Activated naive CD4-positive, alpha-beta T cell treated with anti-CD3 and anti-CD28 coated beads, Interleukin-2, amount 50 U/mL, for 72 hours (primary cell): ENCODE data around the gene TOMM70. TPM values are rescaled to one million over a fixed set of nuclear protein-coding genes. Genes with fewer than 3 reads are reported as not detected.
"Not testable (repeated sequence)": the region's sequence is repeated elsewhere in the genome, so short reads cannot be mapped to it uniquely, and the experiment has no call there.

ENCODE experiments used
- ATAC-seq, 2 donors: fragments of 150-1000 bp; cut with Tn5 transposase; 2 replicates each; pipeline ENCODE4 v1.10.0; 2021; ENCODE audit warnings: mild to moderate bottlenecking in 2 of 2, moderate library complexity in 2 of 2
- DNase-seq, 2 donors: peaks; one replicate each; pipeline ENCODE4 v3.0.0; 2021 to 2022; ENCODE audit warnings: low spot score in 2 of 2
- H3K27ac Mint-ChIP-seq, 2 donors: one replicate each; pipeline ENCODE4 v1.8.0; 2022; ENCODE audit warnings: mild to moderate bottlenecking in 2 of 2, mixed read lengths in 2 of 2
- H3K36me3 Mint-ChIP-seq, 2 donors: one replicate each; pipeline ENCODE4 v1.8.0; 2022; ENCODE audit warnings: mixed read lengths in 2 of 2
- H3K9me3 Mint-ChIP-seq, 2 donors: one replicate each; pipeline ENCODE4 v1.8.0; 2022; ENCODE audit warnings: mixed read lengths in 2 of 2
- total RNA-seq, 2 donors: library from RNA; stranded (reverse); gene quantifications; one replicate each; pipeline ENCODE4 v1.2.3, GENCODE V29; 2022

Gene TOMM70
- 10 to 100 TPM; 47.2 to 52.8 TPM for total RNA-seq

- DNase-seq (peak; percentile 90 to 94), ATAC-seq (peak; percentile 91 to 94)
- Mint-ChIP-seq H3K27ac (peak within 1 kb of the TSS; percentile 96), H3K36me3 (peaks cover 20 to 42% of the 10 kb centered on the region in 2 donors), H3K9me3 (no peaks in the 10 kb centered on the region)
Observed at GRCh38 chr3:100400780-100401673, at the start of gene TOMM70, which contains the start of gene LNP1. TSS of gene TOMM70 (minus strand) at chr3:100401089. CDS start at chr3:100400949, 140 bp downstream. TSS of gene LNP1 (plus strand) at chr3:100401539. CDS start at chr3:100429730, 28,191 bp downstream.

- H3K27ac Mint-ChIP-seq: no peak overlapping the region
- no peak for ATAC-seq
- peaks cover 0 to 4% of the 10 kb centered on the region in 2 donors for H3K9me3 Mint-ChIP-seq
- no peak for DNase-seq
- peaks cover 0 to 9% of the 10 kb centered on the region in 2 donors for H3K36me3 Mint-ChIP-seq
Observed at GRCh38 chr3:100449214-100449613, 48.3 kb upstream of the TOMM70 start.

DNA sequence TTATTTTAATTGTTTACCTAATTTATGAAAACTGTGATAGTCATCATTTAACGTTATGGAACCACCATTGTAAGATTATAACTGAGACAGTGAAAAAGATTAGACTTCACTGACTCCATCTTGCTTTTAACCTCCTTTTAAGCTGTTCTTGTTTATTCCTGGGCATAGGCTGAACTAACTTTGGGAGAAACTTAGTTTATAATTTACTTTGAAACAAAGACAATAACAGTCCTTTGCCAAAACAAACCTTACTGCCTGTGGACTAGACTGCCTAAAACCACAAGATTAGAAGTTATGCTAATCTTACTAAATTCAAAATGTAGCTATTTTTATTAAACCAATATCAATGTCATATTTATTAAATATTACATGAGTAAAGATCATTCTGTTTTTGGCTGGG lies 47.2 kb upstream of the TOMM70 start:
- H3K36me3 Mint-ChIP-seq: peaks cover 0 to 9% of the 10 kb centered on the region in 2 donors
- ATAC-seq: no peak
- H3K27ac Mint-ChIP-seq: no peak overlapping the region
- H3K9me3 Mint-ChIP-seq: peaks cover 0 to 4% of the 10 kb centered on the region in 2 donors
- no peak for DNase-seq

DNA sequence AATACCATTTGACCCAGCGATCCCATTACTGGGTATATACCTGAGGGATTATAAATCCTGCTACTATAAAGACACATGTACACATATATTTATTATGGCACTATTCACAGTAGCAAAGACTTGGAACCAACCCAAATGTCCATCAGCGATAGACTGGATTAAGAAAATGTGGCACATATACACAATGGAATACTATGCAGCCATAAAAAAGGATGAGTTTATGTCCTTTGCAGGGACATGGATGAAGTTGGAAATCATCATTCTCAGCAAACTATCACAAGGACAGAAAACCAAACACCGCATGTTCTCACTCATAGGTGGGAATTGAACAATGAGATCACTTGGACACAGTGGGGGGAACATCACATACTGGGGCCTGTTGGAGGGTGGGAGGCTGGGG lies 46.2 kb upstream of the TOMM70 start:
- DNase-seq, H3K36me3 Mint-ChIP-seq, H3K27ac Mint-ChIP-seq, H3K9me3 Mint-ChIP-seq, ATAC-seq: not testable (repeated sequence)

- ATAC-seq (no peak), DNase-seq (no peak)
- peaks cover 0 to 4% of the 10 kb centered on the region in 2 donors for H3K9me3 Mint-ChIP-seq
- H3K36me3 Mint-ChIP-seq: peaks cover 0 to 9% of the 10 kb centered on the region in 2 donors
- no peak overlapping the region for H3K27ac Mint-ChIP-seq
Observed at GRCh38 chr3:100443690-100444089, 42.8 kb upstream of the TOMM70 start.

- no peak for DNase-seq
- Mint-ChIP-seq H3K9me3 (no peaks in the 10 kb centered on the region), H3K36me3 (no peaks in the 10 kb centered on the region), H3K27ac (peak overlapping the region in 1 of 2 donors; percentile 5)
- ATAC-seq: peak; percentile 58 to 73
Observed at GRCh38 chr3:100440895-100441294, 40.0 kb upstream of the TOMM70 start.

DNA sequence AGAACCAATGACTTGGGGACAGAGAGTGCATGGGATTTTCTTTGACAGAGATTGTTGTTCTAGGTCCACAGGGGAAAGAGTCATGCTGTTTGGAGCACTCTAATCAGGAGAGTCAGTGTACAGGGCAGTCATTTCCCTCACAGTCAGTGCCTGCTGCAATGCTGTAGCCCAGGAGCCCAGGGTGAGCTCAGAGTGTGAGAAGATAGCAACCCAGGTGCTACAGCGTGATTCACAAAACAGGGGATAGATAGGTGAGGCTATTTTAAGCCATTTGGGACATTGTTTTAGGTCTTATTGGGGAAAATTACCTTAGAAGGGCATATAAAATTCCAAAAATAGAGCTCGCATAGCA lies 37.7 kb upstream of the TOMM70 start:
- H3K36me3 Mint-ChIP-seq: peaks cover 0 to 5% of the 10 kb centered on the region in 2 donors
- DNase-seq: no peak
- peaks cover 0 to 3% of the 10 kb centered on the region in 2 donors for H3K9me3 Mint-ChIP-seq
- no peak for ATAC-seq
- no peak overlapping the region for H3K27ac Mint-ChIP-seq

DNA sequence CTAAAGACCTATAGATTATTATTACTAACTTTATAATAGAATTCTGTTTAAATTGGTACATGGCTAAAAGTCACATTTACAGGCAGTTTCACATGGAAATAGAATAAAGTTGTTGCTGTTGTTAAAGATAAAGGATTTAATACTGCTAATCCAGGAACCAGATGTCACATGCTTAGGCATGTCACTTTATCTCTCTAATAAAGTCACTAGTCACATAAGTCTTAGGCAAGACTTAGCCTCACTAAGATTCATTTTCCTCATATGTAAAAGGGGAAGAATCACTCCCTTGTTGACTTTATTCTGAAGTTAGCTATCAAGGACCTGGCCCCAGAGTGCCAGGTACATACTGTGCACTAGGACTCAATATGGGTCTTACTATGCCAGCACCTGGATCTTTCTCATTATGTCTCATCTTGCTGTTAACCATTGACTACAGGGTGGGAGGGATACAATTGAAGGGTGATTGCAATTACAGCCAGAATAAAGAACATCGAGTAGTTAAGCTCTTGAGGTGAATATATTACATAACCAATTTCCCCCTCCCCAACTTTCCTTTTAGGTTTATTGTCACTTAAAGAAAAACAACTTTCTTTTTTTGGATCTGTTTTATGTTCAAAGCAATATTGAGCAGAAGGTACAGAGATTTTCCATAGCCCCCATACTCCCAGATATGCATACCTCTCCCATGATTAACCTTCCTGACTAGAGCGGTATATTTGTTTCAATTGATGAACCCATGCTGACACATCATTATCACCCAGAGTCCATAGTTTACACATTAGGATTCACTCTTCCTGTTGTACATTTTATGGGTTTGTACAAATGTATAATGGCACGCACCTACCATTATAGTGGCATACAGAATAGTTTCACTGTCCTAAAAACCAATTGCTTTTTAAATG lies 37.1 kb upstream of the TOMM70 start:
- H3K36me3 Mint-ChIP-seq: peaks cover 0 to 5% of the 10 kb centered on the region in 2 donors
- DNase-seq: no peak
- no peak overlapping the region for H3K27ac Mint-ChIP-seq
- H3K9me3 Mint-ChIP-seq: peaks cover 0 to 3% of the 10 kb centered on the region in 2 donors
- ATAC-seq: no peak

GRCh38 chr3:100436951-100437350 lies 36.1 kb upstream of the TOMM70 start:
- no peak overlapping the region for H3K27ac Mint-ChIP-seq
- H3K9me3 Mint-ChIP-seq: peaks cover 0 to 3% of the 10 kb centered on the region in 2 donors
- no peak for ATAC-seq
- no peak for DNase-seq
- H3K36me3 Mint-ChIP-seq: peaks cover 0 to 5% of the 10 kb centered on the region in 2 donors

DNA sequence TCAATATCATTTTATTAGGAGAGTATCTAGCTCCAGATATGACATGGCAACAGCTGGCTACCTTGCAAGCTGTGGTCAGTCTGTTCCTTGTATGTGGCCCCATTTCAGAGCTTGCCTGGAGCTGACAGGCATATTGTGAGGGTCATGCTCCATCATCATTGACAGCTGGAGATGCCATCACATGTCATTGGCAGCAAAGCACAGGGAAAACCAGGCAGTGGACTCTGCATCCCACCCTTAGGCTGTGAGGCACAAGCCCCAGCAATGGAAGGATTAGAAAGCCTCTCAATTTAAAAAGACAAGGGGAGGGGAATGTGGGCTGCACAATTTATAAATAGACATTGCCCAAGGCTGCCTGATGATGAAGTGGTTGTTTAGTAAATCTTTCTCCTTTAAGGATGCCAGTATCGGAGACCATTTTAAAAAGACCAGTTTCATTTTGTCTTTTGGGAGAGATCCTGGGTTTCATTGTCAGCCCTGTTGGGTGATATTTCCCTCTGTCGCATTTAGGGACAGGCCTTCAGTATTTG lies 28.4 kb upstream of the TOMM70 start:
- H3K9me3 Mint-ChIP-seq: no peaks in the 10 kb centered on the region
- H3K27ac Mint-ChIP-seq: no peak overlapping the region
- no peaks in the 10 kb centered on the region for H3K36me3 Mint-ChIP-seq
- no peak for DNase-seq
- no peak for ATAC-seq

DNA sequence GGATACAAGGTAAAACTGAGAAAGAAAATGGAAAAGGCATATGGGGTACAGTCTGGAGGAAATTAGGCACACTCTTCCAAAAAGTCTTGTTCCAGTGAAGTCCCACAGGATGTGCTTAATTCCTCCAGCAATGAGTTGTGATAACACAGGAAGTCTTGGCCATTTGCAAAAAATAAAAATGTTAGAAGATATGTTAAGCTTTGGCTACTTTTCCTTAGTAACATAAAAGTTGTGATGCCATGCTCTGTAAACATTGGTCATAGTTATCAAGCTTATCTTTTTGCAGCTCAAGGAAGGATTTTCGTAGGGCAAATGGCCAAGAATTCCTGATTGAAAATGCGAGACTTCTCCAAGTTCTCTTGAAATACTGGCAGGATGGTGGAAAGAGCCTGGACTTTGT lies 26.8 kb upstream of the TOMM70 start:
- no peak for DNase-seq
- no peak for ATAC-seq
- Mint-ChIP-seq H3K36me3 (no peaks in the 10 kb centered on the region), H3K27ac (no peak overlapping the region), H3K9me3 (no peaks in the 10 kb centered on the region)

- Mint-ChIP-seq H3K27ac (no peak overlapping the region), H3K9me3 (no peaks in the 10 kb centered on the region), H3K36me3 (no peaks in the 10 kb centered on the region)
- DNase-seq: no peak
- no peak for ATAC-seq
Observed at GRCh38 chr3:100426067-100426682, 25.3 kb upstream of the TOMM70 start.

DNA sequence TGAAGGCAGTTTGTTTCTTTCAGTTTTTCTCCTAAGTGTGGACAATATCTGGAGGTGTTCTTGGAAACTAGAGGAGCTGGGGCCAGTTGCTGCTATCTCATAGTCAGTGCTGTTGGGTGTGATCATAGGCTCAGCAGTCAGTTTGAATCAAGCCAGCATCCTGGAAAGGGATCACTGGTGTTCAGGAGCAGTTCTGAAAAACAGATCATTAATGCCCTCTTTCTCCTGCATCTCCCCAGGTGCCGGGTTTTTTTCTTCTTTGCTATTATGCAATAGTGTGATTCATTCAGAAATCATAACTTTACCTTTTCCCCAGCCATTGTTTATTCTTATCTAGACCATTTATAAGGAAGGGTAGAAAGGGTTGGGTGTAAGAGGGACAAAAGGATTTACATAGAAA lies 24.4 kb upstream of the TOMM70 start:
- no peak for ATAC-seq
- Mint-ChIP-seq H3K27ac (no peak overlapping the region), H3K36me3 (no peaks in the 10 kb centered on the region), H3K9me3 (no peaks in the 10 kb centered on the region)
- no peak for DNase-seq

- Mint-ChIP-seq H3K36me3 (no peaks in the 10 kb centered on the region), H3K9me3 (no peaks in the 10 kb centered on the region), H3K27ac (no peak overlapping the region)
- DNase-seq: no peak
- ATAC-seq: no peak
Observed at GRCh38 chr3:100424261-100424660, 23.4 kb upstream of the TOMM70 start.

DNA sequence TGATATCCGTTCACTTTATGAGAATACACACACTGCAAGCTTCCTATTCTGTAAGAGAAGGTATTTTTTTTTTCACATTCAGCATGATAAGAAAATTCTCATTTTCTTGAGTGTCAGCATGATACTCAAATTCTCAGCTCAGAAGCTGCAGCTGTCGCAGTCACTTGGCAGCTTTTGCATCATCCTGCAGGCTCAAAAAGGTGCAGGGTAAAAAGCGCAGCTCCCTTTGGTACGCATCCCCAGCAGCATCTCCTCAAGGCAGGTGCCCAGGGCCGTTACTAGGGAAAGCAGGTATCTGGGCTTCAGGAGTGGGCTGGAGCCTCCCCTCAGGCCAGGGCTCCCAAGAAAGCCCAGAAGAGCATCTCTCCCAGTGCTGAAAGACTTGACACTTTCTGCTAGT lies 22.7 kb upstream of the TOMM70 start:
- Mint-ChIP-seq H3K9me3 (no peaks in the 10 kb centered on the region), H3K36me3 (no peaks in the 10 kb centered on the region), H3K27ac (no peak overlapping the region)
- no peak for DNase-seq
- ATAC-seq: no peak

GRCh38 chr3:100420885-100421284 lies 20.0 kb upstream of the TOMM70 start:
- DNase-seq (no peak), ATAC-seq (no peak)
- Mint-ChIP-seq H3K9me3 (no peaks in the 10 kb centered on the region), H3K27ac (no peak overlapping the region), H3K36me3 (no peaks in the 10 kb centered on the region)
